Inferior parietal cortex (tissue), 1 donor: Measurements from ENCODE around the gene LRTM1.
A peak's percentile ranks its signal among the peaks of the same experiment; 100 is the strongest.

Experiments used
- DNase-seq: peaks from one replicate; pipeline ENCODE4 v3.0.0-alpha.2; 2016; ENCODE audit errors: extremely low spot score

The LRTM1 gene

DNA sequence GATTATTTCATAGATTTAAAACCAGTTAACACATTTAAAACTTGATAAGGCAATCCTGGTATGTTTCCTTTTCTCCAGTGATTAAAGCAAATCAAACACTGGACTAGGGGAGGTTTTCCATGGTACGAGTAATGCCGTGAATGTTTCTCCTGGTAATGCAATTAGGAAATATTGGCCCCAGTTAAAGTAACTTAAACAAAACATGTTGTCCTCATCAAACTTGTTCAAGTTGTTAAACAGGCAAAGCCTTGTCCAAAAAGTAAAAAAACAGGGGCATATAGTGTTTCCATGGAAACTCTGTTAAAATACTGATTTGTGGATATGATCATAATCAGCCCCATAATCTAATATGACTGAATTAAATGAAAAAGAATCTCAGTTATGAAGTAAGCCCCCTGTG, 13.1 kb upstream of the LRTM1 start:
- DNase-seq: no peak

- no peak for DNase-seq
Measured at GRCh38 chr3:54939557-54940300, 11.9 kb upstream of the LRTM1 start.

GRCh38 chr3:54936561-54936960, 8.7 kb upstream of the LRTM1 start:
- no peak for DNase-seq

DNA sequence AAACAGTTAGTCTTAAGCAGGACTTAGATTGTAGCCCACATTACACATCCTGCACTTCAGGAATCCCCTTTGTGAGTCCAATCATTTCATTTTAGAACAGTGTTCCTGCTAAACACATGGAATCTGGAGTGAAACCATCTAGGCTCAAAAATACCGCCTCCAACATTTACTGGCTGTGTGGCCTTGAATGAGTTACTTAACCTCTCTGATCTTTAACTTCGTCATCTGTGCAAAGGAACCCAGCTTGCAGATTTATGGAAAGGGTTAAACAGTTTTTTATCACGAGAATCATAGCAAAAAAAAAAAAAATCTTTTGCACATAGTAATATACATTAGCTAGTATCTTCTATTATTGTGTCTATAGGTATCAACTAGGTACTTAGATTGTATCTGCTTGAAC, 8.0 kb upstream of the LRTM1 start:
- DNase-seq: no peak

- peak; percentile 43 for DNase-seq
Measured at GRCh38 chr3:54932606-54933005, 4.7 kb upstream of the LRTM1 start.

- DNase-seq: peak; percentile 74
Measured at GRCh38 chr3:54931182-54931581, 3.3 kb upstream of the LRTM1 start.

DNA sequence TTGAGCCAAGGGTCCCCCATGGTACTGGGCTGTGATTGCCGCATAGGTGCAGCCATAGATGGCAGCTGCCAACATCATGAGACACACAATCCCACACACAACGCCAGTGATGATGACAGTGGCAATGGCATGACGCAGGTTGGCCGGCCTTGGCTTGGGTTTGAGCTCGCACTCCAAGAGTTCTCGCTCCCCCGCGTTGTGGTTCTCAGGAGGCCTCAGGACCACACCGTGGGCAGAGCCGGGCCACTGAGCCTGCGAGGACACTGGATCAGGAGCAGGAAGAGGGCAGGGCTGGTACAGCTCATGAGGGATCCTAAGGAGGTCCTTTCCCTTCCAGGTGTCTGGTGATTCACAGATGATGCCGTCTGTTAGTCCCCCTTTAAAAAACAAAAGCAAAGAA, 9.3 kb downstream of the LRTM1 start:
- DNase-seq: no peak

GRCh38 chr3:54917862-54918261, 10.0 kb downstream of the LRTM1 start:
- no peak for DNase-seq

GRCh38 chr3:54917174-54917573, 10.7 kb downstream of the LRTM1 start:
- no peak for DNase-seq

GRCh38 chr3:54916732-54917131, 11.1 kb downstream of the LRTM1 start:
- DNase-seq: no peak

DNA sequence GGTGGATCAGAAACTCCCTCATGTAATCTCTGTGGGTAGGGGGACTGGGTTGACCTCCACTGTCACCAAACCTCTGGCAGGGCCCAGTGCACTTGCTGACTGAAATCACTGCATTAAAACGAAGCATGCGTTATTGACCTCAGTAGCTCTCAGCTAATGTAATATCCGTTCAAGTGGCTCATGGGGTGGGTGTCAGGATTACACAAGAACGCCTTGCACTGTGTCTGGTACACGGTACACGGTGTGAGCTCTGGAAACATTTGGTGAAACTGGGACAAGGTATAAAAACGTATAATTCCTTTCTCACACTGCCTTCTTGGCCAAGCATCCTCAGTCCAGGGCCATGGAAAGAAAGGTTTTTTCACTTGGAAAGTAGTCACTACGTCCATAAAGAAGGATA, 11.9 kb downstream of the LRTM1 start:
- DNase-seq: no peak

DNA sequence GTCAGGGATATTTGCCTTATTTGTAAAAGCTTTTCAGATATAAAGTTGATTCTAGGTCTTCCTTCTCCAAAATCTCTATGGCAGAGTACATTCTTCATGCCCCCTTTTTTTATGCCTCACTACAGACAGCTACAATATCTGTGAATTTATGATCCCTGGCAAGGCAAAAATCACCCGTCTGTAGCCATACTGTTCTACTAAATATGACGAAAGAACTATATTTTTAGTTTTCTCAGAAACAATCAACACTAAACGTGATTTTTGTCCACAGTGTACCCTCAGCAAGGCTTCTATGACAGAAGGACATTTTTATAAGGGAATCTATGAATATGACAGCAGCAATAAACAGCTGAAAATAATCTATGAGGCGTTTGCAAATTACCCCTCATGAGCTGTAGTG, 12.7 kb downstream of the LRTM1 start:
- DNase-seq: no peak

DNA sequence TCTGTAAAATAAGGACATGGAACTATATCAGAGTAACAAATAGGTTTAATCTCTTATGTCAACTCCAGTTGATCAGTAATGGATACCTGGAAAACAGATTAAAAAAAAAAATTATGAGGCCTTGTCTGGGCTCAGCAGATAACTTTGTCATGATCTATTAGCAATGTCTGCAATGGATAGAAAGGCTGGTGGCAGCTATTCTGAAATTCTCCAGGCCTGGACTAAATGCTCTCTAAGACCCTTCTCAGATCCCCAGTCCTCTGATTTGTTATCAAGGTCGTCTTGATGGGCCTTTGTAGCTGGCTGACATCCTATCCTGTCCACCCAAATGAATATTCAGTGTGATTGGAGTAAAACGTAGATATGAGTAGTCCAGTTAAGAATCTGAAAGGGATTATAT, 13.7 kb downstream of the LRTM1 start:
- no peak for DNase-seq

DNA sequence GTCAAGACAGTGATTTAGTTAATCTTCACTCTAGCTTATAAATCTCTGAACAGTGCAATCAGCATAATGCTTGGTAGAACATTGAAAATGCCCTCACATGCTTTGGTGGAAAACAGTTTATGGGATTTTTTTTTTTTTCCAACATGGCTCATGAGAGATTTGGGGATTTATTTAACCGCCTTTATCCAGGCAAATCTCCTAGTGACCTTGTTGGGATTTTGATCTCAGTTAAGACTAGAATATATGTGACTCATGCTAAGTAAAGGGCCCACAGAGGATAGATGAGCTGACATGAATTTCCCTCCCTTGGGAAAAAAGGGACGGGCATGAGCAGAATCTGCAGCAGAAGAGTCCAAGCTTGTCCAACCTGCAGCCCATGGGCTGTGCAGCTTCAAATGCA, 18.7 kb downstream of the LRTM1 start:
- no peak for DNase-seq

GRCh38 chr3:54906763-54907162, 21.1 kb downstream of the LRTM1 start:
- no peak for DNase-seq

GRCh38 chr3:54905920-54906319, 21.9 kb downstream of the LRTM1 start:
- no peak for DNase-seq

- no peak for DNase-seq
Measured at GRCh38 chr3:54905261-54905888, 22.5 kb downstream of the LRTM1 start.

GRCh38 chr3:54901906-54902685, 25.8 kb downstream of the LRTM1 start:
- DNase-seq: no peak

- DNase-seq: no peak
Measured at GRCh38 chr3:54900838-54901591, 26.8 kb downstream of the LRTM1 start.

- DNase-seq: no peak
Measured at GRCh38 chr3:54899273-54899672, 28.6 kb downstream of the LRTM1 start.

DNA sequence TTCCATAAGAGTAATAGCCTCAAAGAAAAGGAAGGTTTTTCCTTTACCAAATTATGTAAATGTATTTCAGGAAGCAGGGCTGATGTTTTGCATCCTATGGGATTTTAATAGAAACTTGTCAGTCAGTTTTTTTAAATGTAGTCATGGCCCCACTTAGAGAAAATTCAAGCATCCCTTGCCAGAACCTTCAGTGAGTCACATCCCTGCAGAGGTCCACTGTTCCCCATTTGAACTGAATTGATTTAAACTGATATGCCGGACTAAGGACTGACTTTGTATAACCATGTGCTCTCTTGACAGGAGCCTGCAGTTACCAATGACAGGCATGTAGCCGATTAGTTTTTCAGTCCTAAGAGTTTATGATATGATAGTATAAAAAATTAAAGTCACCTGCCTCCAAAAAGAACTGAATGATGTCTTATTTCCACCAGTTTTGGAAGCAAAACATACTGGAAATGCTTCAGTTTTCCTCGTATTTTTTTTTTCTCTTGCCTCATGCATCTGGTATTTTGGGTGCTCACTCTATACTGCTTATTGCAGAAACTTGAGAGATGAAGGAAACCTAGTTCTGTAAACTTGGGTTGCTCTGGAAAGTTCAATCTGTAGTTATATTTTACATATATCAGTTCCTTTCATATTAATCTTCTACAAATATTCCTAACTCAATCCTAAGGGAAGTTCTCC, 30.7 kb downstream of the LRTM1 start:
- DNase-seq: no peak

DNA sequence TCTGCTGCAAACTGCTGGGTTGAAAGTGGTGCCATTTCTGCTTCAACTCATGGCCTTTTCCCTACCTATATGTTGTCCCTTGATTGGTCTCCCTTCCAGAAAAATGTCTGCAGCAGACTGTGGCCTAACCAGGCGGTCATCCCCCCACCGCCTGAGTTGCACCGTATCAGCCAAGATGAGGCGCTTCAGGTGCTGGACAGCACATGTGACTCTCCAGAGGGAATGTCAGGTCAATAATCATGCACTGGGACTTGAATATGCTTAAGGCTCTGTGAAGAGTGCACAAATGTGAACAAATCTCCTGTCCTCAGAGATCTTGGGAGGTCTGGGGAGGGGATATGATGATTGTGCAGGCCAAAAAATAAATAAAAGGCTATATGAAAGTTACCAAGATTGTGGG, 32.2 kb downstream of the LRTM1 start:
- DNase-seq: no peak
